Fibroblast of lung (primary cell): ENCODE data around the gene KRT74. TPM values are rescaled to one million over a fixed set of nuclear protein-coding genes. Genes with fewer than 3 reads are reported as not detected.

Experiments used
- DNase-seq, 2 donors: peaks; one replicate each; pipeline versions ENCODE4 v3.0.0 to v3.0.0-alpha.2; 2010; ENCODE audit warnings: low read depth in 2 of 2
- H2AFZ ChIP-seq: 2 replicates; pipeline ENCODE4 v1.5.1; 2012; ENCODE audit warnings: low read length, control low read depth, inconsistent platforms
- H3K27ac ChIP-seq: 2 replicates; pipeline ENCODE4 v1.5.1; 2011; ENCODE audit warnings: low read length, control low read depth; ENCODE audit not compliant: insufficient read depth
- H3K27me3 ChIP-seq: 2 replicates; pipeline ENCODE4 v1.5.1; 2011; ENCODE audit warnings: mild to moderate bottlenecking, low read length; ENCODE audit not compliant: control insufficient read depth, insufficient read depth
- H3K36me3 ChIP-seq: 2 replicates; pipeline ENCODE4 v1.5.1; 2011; ENCODE audit warnings: low read length; ENCODE audit not compliant: control insufficient read depth, insufficient read depth
- H3K4me1 ChIP-seq: 2 replicates; pipeline ENCODE4 v1.5.1; 2011; ENCODE audit warnings: low read length; ENCODE audit not compliant: control insufficient read depth, insufficient read depth; ENCODE audit errors: extremely low read depth
- H3K4me2 ChIP-seq: 2 replicates; pipeline ENCODE4 v1.5.1; 2011; ENCODE audit warnings: low read length, control low read depth; ENCODE audit not compliant: insufficient read depth; ENCODE audit errors: extremely low read depth
- H3K4me3 ChIP-seq, 4 experiments: fragments of 200-600 bp in 1 of 4; sonication (generic) in 1 of 4; replicated peaks in 1 of 4; 2 replicates each; pipeline ENCODE4 v1.5.1; 2011 to 2016; ENCODE audit warnings: low read length in 4 of 4, low read depth in 3 of 4, mild to moderate bottlenecking in 3 of 4, control low read depth in 2 of 4, inconsistent platforms in 1 of 4, mixed read lengths in 1 of 4; ENCODE audit not compliant: insufficient read depth in 1 of 4; ENCODE audit errors: control extremely low read depth in 1 of 4
- H3K79me2 ChIP-seq: 2 replicates; pipeline ENCODE4 v1.5.1; 2012; ENCODE audit warnings: mild to moderate bottlenecking, low read length, inconsistent platforms; ENCODE audit not compliant: control insufficient read depth, insufficient read depth
- H3K9ac ChIP-seq: 2 replicates; pipeline ENCODE4 v1.5.1; 2011; ENCODE audit warnings: mild to moderate bottlenecking, low read length, control low read depth; ENCODE audit not compliant: insufficient read depth
- H3K9me3 ChIP-seq: 2 replicates; pipeline ENCODE4 v1.5.1; 2012; ENCODE audit warnings: low read depth, low read length; ENCODE audit not compliant: control insufficient read depth, insufficient read depth
- H4K20me1 ChIP-seq: 2 replicates; pipeline ENCODE4 v1.5.1; 2011; ENCODE audit warnings: low read length; ENCODE audit not compliant: control insufficient read depth, insufficient read depth; ENCODE audit errors: extremely low read depth
- EZH2 ChIP-seq: IDR thresholded peaks from 2 replicates; pipeline ENCODE4 v1.5.1; 2012; ENCODE audit warnings: low read length, control low read depth, mild to moderate bottlenecking; ENCODE audit errors: missing control alignments
- polyA minus RNA-seq: library from RNA; depleted of rRNA, polyadenylated mRNA; stranded (reverse); fragments of >200 nt; gene quantifications from 2 replicates; pipeline ENCODE4 v1.2.3, GENCODE V29; 2011; ENCODE audit warnings: low replicate concordance
- polyA plus RNA-seq, 2 donors: library from polyadenylated mRNA; depleted of rRNA in 1 of 2; stranded (reverse) in 1 of 2; unstranded in 1 of 2; fragments of >200 nt; gene quantifications; 2 replicates each; pipeline ENCODE4 v1.2.1, GENCODE V29; 2011 to 2012; ENCODE audit warnings: missing spikeins in 1 of 2
- total RNA-seq: library from RNA; depleted of rRNA; stranded (reverse); fragments of >200 nt; gene quantifications from 2 replicates; pipeline ENCODE4 v1.2.1, GENCODE V29; 2014
- TF ChIP-seq, protein P1 (sequence below), 2 donors: IDR thresholded peaks in 1 of 2; conservative IDR thresholded peaks in 1 of 2; 1 replicate in 1 of 2; 2 replicates in 1 of 2; pipeline ENCODE4 v1.5.1; 2011 to 2012; ENCODE audit warnings: low read length in 2 of 2, control low read depth in 1 of 2, inconsistent platforms in 1 of 2, low read depth in 1 of 2, mild to moderate bottlenecking in 1 of 2

Gene KRT74
- total RNA-seq (not detected in 2 replicates), polyA plus RNA-seq (not detected in 2 replicates), polyA minus RNA-seq (not detected in 2 replicates)
- not detected in 2 replicates for polyA plus RNA-seq (2012)

DNA sequence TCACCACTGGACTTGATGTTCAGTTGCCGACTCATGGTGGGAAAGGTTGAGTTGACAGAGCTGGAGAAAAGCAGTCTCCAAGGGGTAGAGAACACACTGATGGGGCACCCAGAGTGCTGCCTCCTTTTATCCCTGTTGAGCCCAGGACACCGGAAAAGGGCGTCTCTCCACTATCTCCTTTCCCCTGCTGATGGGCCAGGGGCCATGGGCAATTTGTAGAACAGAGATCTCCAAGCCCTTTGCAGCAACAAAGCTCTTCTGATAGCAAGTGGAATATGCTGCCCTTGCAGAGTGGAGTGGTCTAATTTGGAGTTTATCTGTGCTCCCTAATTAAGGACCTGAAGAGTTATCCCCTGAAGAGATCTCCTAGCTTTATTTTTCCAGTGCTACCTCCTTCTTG lies at the start of gene KRT74:
Gene KRT74, minus strand, starts transcription at position 101 of the 400 bp plus-strand sequence. Its CDS starts 66 bp downstream, at position 35.
- Histone ChIP-seq H3K27ac (no peak within 1 kb of the TSS), H3K4me2 (no peak within 1 kb of the TSS), H3K27me3 (no peaks in the 10 kb centered on the region), H3K79me2 (no peaks in the 10 kb centered on the region), H3K36me3 (no peaks in the 10 kb centered on the region), H4K20me1 (no peaks in the 10 kb centered on the region), H2AFZ (no peak within 1 kb of the TSS), H3K9me3 (no peaks in the 10 kb centered on the region), H3K4me1 (no peaks in the 10 kb centered on the region), H3K9ac (no peak within 1 kb of the TSS), H3K4me3 (no peak within 1 kb of the TSS)
- no peak for DNase-seq
- no peak for TF ChIP-seq EZH2
- TF ChIP-seq, protein P1, sequence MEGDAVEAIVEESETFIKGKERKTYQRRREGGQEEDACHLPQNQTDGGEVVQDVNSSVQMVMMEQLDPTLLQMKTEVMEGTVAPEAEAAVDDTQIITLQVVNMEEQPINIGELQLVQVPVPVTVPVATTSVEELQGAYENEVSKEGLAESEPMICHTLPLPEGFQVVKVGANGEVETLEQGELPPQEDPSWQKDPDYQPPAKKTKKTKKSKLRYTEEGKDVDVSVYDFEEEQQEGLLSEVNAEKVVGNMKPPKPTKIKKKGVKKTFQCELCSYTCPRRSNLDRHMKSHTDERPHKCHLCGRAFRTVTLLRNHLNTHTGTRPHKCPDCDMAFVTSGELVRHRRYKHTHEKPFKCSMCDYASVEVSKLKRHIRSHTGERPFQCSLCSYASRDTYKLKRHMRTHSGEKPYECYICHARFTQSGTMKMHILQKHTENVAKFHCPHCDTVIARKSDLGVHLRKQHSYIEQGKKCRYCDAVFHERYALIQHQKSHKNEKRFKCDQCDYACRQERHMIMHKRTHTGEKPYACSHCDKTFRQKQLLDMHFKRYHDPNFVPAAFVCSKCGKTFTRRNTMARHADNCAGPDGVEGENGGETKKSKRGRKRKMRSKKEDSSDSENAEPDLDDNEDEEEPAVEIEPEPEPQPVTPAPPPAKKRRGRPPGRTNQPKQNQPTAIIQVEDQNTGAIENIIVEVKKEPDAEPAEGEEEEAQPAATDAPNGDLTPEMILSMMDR (conservative IDR thresholded peaks at IDR 0.05 in 1 of 2, IDR thresholded peaks at IDR 0.05 in 1 of 2; ENCODE audit: low read depth in 1 of 2, low read length in 2 of 2) = no peak

DNA sequence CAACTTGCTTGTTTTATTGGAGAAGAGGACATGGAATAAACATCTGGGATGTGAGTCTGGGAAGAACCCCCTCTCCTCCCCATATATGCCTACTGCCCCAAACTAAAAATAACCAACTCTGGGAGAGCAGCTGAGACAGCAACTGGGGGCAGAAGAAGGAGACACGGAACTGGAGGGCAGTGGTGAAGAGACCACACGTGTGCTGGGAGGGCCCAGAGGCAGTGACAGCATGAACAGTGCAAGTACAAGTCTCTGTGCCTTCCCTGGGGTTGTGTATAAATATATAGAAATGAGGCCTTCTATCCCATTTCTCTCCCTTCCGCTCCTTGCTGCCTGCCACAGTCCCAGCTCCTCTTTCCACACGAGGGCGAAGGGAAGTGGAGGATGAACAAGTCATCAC lies 48.7 kb upstream of the KRT74 start:
- Histone ChIP-seq H3K79me2 (no peaks in the 10 kb centered on the region), H3K9ac (no peak overlapping the region), H3K27me3 (no peaks in the 10 kb centered on the region), H4K20me1 (no peaks in the 10 kb centered on the region), H3K36me3 (no peaks in the 10 kb centered on the region), H2AFZ (no peak overlapping the region), H3K27ac (no peak overlapping the region), H3K4me1 (no peaks in the 10 kb centered on the region), H3K4me3 (no peak overlapping the region), H3K9me3 (no peaks in the 10 kb centered on the region), H3K4me2 (no peak overlapping the region)
- TF ChIP-seq EZH2 = no peak
- TF ChIP-seq, protein P1 (conservative IDR thresholded peaks at IDR 0.05 in 1 of 2, IDR thresholded peaks at IDR 0.05 in 1 of 2; ENCODE audit: low read depth in 1 of 2, low read length in 2 of 2) = no peak
- DNase-seq = no peak

DNA sequence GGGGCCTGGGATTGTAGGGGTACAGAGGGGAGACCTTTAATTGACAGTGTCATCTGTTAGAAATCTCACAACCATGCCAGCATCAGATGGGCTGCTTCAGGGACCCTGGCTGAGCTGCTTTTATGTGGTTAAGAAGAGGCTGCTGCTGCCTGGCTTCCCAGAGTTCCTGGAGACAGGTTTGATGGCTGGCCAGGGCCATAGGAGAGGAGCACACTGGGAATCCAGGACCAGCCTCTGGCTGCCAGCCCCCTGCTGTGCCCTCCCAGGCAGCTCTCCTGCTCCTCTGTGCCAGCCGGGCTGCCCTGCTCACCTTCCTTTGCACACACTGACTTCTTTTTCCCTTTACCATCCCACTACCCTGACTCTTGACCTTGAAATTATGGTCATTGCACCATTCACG lies 45.2 kb upstream of the KRT74 start:
- H3K9ac ChIP-seq = no peak overlapping the region
- no peak for TF ChIP-seq EZH2
- TF ChIP-seq, protein P1 (conservative IDR thresholded peaks at IDR 0.05 in 1 of 2, IDR thresholded peaks at IDR 0.05 in 1 of 2; ENCODE audit: low read depth in 1 of 2, low read length in 2 of 2) = no peak
- H3K9me3 ChIP-seq = no peaks in the 10 kb centered on the region
- DNase-seq = no peak
- H3K4me1 ChIP-seq = no peaks in the 10 kb centered on the region
- no peaks in the 10 kb centered on the region for H3K79me2 ChIP-seq
- no peaks in the 10 kb centered on the region for H3K36me3 ChIP-seq
- no peak overlapping the region for H2AFZ ChIP-seq
- no peak overlapping the region for H3K27ac ChIP-seq
- H3K4me2 ChIP-seq = no peak overlapping the region
- H4K20me1 ChIP-seq = peaks cover 2% of the 10 kb centered on the region
- H3K4me3 ChIP-seq = no peak overlapping the region
- no peaks in the 10 kb centered on the region for H3K27me3 ChIP-seq
